ENCODE measurements around the gene NFIX.
"Not testable (repeated sequence)": the region's sequence is repeated elsewhere in the genome, so short reads cannot be mapped to it uniquely, and the experiment has no call there.

Gene NFIX

DNA sequence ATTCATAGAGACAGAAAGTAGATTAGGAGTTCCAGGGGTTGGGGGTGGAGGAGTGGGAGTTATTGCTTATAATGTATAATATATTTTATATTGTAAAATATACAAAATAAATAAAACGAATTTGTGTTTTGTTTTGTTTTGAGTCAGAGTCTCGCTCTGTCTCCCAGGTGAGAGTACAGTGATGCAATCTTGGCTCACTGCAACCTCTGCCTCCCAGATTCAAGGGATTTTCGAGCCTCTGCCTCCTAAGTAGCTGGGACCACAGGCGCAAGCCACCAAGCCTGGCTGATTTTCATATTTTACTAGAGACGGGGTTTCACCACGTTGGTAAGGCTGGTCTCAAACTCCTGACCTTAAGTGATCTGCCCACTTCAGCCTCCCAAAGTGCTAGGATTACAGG lies 35.8 kb upstream of the NFIX start:
- no peak for DNase-seq

DNA sequence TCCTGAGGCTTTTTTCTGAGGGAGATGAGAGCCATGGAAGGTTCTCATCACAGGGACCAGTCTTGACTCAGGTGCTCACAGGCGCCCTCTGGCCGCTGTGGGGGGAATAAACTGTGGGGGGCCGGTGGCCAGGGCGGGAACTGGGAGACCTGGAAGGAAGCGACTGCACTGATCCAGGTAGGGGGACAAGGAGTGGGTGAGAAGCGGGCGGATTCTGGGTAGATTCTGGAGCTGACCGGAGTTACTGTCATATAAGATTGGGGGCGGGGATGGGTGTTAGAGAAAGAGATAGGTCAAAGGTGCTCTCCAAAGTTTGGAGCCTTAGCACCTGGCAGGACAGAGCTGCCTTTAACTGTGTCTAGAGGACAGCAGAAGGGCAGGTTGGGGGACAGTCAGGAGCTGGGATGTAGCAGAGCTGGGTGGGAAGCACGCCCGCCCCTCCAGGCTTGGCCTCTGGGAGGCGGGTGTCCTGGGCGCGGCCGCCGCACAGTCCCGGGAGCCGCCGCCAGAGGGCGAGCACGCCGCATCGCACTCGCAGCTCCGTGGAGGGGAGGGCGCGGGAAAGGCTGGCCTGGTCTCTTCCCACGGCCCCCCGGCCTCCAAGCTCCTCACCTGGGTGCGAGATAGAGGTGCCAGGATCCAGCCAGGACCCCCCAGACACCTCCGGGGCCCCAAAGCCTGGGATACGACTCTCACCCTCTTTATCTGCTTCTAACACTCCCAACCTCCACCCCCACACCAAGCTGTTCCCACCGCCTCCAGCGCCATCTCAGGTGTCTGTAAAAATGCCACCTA lies 30.1 kb upstream of the NFIX start:
- peak; percentile 7 to 29 for DNase-seq

DNA sequence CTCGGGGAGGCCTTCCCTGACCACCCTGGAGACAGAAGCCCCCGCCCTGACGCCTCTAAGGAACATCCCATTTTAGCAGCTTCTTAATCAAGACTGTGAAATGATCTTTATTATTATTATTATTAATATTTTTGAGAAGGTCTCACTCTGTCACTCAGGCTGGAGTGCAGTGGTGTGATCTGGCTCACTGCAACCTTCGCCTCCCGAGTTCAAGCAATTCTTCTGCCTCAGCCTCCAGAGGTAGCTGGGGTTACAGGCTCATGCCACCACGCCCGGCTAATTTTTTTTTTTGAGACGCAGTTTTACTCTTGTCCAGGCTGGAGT lies 29.5 kb upstream of the NFIX start:
- no peak for DNase-seq

DNA sequence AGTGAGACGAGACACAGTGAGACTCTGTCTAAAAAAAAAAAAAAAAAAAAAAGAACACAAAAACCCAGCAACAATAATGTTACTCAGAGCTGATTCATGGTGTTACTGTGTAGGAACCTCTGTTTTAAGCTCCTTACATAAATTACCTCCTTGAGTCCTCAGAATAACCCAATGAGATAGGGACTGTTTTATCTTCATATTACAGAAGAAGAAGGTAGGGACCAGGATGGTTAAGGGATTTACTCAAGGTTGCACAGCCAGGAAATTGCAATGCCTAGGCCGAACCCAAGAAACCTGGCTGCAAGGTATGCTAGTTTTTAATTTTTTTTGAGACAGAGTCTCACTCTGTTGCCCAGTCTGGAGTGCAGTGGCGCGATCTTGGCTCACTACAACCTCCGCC lies 27.4 kb upstream of the NFIX start:
- DNase-seq = no peak

DNA sequence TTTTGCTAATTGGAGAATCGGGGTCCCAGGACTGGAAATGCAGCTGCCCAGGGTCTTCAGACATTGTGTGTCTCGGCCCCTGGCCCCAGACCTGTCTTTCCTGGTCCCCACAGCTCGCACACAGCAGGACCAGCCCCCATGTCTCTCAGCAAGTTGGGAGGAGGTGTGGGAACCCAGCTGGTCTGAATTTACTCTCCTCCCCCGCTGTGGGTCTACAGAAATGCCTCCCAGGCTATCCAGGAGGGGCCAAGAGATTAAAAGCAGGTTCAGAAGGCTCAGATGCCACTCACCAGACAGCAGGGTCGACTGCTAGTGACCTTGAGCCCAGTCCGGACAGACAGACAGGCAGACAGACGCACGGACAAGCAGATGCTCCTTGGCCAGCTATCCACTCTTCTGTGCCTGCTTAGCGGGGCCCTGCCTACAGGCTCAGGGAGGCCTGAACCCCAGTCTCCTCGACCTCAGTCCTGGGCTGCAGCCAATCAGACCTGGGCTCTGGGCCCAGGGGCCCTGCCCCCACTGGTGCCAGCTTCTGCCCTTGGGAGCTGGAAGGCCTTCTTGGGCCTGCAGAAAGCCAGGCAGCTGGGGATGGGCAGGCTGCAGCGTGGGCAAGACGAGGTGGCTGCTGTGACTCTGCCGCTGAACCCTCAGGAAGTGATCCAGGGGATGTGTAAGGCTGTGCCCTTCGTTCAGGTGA lies 25.8 kb upstream of the NFIX start, which contains the start of gene DAND5:
Gene DAND5, plus strand, starts transcription at position 285 of the 697 bp plus-strand sequence. Its CDS starts 85 bp downstream, at position 370.
- no peak for DNase-seq

DNA sequence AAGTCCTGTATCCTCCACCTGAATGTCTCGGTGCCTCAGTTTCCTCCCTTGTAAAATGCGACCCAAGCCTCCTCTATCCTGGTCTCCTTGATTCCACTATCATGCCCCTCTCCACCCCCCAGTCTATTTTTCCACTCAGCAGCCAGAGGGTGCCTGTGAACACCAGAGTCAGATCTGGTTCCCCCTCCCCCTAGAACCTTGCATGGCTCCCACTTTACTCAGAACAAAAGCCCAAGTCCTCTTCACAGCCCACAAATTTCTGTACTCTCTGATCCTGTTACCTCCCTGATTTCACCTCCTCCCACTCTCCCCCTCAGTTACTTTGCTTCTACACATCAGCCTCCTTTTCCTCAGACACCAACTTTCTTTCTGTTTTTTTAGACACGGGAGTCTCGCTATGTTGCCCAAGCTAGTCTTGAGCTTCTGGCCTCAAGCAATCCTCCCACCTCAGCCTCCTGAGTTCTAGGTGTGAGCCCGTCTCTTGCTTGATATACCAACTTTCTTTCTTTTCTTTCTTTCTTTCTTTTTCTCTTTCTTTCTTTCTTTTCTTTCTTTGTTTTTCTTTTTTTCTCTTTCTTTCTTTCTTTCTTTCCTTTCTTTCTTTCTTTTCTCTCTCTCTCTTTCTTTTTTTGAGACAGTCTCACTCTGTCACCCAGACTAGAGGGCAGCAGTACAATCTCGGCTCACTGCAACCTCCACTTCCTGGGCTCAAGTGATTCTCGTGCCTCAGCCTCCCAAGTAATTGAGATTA lies 25.0 kb upstream of the NFIX start:
- no peak for DNase-seq

DNA sequence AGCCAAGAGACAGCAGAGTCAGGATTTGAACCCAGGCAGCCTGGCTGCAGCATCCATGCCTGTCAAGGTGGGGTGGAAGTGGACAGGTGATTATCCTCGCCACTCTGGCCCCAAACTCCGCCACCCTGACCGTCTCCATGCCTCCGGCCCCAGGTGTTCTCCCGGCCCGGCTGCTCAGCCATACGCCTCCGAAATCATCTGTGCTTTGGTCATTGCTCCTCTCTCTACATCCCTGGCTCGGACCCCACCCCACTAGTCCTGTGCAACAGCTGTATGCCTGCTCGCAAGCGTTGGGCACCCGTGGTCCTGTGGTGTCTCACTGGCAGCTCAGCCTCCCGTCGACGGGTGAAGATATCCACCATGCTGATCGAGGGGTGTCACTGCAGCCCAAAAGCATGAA lies 22.0 kb upstream of the NFIX start:
- no peak for DNase-seq

DNA sequence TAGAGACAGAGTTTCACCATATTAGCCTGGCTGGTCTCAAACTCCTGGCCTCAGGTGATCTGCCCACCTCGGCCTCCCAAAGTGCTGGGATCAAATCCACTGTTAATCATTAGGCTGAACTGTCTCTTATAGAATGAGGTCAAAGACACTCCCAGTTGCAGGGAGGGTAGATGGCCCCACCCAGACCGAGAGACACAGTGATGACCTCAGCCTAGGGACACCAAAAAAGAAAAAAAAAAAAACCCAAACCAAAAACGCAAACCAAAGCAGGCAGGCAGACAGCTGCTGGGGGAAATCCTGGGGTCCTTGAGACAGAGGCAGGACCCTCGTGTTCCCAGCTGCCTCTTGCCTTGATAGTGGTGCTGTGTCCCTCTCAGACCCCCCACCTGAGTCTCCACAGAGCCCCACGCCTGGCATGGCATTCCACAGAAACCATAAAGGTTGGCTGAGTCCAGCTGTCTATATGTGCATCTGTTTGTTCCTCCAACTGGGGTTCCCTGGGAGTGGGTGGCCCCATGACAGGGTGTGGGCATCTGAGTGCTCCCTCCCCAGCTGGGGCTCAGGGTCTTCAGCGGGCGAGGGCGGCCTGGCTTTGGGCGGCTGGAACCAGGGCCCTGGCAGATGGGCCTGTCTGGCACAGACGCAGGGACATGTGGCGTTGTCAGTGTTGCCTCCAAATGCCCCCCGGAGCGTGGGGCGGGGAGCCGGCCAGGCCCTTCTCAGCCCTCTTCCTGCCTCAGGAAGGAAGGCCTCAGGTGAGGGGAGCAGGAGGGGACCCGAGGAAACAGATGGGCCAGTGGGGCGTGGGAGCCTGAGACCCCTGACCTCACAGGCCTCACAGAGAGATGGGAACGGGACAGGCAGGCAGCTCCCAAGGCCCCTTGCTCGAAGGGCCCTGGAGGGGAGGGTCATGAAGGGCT lies 20.7 kb upstream of the NFIX start:
- DNase-seq = no peak

DNA sequence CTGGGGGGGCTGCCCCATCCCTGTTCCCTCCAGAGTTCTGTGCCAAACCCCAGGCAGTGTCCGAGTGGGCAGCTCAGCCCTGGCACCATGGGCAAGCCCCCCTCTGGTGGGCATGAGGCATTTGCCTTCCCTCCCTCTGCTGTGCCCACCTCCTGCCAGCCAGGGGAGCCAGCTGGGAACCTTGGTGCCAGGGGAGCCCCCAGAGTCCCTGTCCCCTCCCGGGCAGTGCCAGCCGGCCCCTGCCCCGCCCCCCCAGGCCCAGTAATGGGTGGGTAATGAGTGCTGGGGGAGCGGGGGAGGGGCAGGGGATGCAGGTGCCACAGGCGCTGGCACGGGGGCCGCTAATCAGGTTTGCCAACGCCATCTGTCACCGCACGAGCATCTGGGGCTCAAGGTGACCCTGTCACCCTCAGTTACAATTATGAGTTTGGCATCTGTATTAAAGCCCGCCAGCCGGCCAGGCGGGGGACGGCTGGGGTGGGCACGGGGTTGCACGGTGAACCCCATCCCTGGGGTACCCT lies 20.0 kb upstream of the NFIX start:
- DNase-seq = no peak

DNA sequence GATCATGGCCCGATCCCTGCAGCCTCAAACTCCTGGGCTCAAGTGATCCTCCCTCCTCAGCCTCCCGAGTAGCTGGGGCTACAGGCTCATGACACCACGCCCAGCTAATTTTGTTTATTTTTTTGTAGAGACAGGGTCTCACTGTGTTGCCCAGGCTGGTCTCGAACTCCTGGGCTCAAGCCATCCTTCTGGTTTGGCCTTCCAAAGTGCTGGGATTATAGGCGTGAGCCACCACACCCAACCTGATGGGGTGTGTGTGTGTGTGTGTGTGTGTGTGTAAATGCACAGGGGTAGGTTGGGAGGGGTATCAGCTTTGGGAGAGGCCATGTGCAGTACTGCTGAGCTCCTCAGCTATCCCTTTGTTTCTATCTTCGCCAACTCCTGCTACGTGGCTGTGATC lies 19.2 kb upstream of the NFIX start:
- not testable (repeated sequence) for DNase-seq

DNA sequence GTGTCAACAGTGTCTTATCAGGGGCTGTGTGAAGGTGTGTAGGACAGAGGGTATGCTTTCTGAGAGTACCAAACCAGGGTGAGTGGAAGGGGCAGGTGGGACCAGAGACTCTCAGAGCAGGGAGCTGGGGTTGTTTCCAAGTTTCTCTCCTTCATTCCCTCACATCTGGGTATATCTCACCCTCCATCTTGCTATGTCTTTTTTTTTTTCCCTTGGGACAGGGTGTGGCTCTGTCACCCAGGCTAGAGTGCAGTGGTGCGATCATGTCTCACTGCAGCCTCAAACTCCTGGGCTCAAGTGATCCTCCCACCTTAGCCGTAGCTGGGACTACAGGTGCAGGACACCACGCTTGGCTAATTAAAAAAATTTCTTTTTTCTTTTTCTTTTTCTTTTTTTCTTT lies 15.3 kb upstream of the NFIX start:
- no peak for DNase-seq

DNA sequence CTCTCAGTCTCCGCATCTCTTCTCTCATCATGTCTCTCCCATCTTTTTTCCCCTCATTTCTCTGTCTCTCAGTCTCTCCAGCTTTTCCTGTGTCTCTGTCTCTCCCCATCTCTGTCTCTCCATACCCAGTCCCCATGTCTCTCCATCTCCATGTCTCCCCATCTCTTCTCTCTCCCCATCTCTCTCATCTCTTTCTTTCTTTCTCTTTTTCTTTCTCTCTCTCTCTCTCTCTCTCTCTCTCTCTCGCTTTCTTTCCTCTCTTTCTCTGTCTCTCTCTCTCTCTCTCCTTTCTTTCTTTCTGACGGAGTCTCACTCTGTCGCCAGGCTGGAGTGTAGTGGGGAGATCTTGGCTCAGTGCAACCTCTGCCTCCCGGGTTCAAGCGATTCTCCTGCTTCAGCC lies 12.6 kb upstream of the NFIX start:
- DNase-seq = no peak

DNA sequence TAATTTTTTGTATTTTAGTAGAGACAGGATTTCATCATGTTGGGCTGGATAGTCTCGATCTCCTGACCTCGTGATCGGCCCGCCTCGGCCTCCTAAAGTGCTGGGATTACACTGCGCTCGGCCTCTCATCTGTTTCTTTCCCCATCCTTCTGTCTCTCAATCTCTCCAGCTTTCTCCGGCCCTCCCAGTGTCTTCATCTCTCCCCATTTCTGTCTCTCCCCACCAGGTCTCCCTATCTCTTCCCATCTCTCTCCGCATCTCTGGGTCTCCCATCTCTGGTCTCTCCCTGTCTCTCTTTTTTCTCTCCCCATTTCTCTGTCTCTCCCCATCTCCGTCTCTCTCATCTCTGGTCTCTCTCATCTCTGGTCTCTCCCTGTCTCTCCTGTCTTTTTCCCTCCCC lies 12.2 kb upstream of the NFIX start:
- DNase-seq = no peak

DNA sequence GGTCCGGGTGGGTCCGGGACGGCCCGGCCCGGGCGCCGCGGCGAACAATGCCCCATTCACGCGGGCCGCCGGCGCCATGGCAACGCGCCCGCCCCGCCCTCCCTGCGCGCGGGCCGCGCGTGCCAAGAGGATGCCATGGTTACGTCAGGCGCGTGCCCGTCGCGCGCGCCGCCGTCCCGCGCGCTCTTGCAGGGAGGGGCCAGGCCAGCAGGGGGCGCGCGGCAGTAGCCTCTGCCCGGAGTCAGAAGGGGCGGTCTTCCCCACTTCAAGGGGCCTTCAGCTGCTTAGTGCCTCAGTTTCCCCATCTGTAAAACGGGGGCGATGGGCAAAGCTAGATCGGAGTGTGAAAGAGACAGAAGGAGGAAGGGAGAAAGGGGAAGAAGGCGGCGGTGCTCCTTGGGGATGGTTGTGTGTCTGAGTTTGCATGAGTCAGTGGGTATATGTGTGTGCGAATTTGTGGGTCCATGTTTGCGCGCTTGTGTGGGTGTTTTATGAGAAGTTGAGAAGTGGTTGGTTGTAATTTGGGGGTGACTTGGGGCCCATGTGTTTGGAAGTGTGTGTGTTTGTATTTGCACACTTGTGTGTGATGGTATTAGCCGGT lies 11.6 kb upstream of the NFIX start:
- peak; percentile 22 to 28 for DNase-seq

DNA sequence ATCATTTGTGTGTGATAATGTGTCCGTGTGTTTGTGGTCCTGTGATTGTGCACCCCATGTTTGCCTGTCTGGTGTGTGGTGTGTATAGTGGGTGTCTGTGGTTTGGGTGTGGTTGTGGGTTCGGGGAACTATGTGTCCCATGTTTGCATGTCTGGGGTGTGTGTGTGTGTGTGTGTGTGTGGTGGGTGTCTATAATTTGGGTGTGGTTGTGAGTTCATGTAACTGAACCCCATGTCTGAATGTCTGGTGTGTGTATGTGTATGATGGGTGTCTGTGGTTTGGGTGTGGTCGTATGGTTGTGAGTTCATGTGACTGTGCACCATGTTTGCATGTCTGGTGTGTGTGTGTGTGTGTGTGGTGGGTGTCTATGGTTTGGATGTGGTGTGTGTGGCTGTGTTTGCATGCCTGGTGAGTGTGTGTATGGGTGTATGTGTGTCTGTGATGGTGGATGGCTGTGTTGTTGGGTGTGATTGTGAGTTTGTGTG lies 11.1 kb upstream of the NFIX start:
- no peak for DNase-seq

DNA sequence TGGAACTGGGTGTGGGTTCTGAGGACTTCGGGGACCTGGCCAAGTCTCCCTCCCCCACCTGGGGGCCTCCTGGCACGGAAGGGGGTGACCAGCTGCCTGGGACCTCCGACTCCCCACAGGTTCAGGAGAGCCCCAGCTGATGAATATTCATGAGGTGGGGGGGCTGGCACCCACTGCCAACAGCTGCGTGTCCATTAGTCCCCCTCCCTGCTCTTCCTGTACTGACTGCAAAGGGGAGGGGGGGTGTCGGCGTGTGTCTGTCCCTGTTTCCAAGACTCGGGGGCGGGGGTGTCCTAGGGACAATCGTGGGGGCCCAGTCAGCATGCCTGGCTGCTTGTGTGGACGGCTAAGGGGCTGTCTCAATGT lies 10.6 kb upstream of the NFIX start:
- no peak for DNase-seq

DNA sequence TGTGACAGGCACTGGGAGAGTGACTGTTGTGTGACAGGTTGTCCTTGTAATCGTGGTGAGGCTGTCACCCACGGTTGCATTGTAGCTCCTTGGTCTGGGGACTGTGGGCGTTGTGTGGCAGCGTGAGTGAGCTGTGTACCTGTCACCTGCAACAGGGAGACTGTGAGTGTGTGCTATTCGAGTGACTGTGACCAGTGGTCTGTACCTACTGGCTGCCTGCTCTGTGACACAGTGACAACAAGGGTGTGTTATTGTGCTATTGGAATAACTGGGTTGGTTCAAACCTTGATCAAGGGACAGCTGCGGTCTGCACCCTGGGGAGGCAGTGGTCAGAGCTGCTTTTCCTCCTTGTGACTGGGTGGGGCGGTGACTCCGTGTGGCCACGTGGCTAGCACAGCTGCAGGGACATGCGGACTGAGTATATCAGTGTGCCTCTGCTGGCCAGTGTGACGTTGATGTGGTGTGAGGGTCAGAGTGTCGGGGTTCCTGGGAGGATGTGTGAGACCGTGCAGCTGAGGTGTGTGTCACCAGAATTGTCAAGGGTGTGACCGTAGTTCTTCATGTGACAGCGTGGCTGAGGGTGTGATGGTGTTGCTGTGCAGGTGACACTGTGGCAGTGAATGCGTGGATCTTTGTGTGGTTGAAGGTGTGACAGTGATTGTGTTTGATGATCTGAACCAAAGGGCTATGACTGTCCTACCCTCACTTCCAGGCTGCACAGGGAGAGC lies 10.1 kb upstream of the NFIX start:
- DNase-seq = no peak

DNA sequence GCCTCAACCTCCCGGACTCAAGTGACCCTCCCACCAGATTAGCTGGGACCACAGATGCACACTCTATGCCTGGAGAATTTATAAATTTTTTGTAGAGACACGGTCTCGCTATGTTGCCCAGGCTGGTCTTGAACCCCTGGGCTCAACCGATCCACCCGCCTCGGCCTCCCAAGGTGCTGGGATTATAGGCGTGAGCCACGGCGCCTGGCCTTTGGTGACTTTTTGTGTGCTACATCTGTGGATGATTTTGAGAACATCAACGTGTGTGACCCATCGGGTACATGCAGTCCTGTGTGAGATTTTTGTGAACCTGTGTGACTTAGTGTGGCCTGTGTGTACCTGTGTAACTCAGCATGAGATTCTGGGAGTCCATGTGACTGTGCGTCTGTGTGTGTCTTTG lies 8.5 kb upstream of the NFIX start:
- DNase-seq = no peak

DNA sequence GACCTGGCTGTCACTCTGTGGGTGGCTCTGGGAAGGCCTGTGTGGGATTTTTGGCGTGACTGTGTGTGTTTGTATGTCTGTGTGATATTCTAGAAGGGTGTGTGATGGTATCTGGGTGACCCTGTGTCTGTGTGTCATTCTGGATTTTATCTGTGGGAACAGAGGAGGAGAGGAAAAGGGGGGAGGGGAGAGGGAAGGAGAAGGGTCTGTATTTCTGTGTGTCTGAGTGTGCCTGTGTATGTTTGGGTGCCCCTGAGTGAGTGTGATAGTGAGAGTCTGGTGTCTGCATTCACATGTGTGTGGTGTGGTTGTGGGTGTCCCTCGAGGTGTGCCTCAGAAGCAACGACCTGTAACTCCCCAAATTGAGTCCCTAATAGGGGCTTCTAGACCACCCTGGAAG lies 8.1 kb upstream of the NFIX start:
- DNase-seq = no peak

DNA sequence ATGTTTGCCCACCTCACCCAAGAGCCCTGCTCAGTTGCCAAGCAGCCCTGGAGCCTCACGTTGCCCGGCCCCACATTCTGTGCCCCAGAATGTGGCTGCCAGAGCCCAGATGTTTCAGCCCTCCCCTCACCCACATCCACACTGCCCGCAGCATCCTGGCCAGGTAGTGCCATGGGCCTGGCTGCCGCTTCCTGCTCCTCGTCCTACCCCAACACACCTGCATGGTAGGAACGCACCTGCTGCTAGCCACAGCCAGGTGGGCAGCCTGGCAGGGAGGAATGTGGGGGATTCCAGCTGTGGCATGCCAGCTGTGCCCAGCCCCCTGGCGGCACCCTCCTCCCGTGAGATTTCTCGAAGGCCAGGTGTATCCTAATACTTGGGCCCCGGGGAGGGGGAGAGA lies 7.5 kb upstream of the NFIX start:
- DNase-seq = no peak

DNA sequence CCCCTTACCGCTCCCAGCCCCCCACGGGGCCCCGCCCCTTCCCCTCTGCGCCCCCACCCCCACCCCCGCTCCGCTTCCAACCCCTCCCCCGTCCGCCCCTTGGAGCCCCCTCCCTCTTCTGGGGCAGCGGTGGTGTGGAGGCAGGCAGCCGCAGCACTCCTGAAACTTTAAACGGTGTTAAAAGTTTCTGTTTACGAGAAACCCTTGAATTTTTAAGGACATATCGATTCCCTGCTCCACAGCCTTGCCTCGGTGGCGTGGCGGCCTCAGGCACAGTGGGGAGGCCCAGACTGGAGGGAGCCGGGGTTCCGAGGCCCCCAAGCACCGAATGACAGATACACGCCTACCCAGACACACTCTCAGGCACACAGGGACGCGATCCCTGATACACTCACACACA lies 4.8 kb upstream of the NFIX start:
- no peak for DNase-seq
